ENCODE results near the gene KCNJ2.

DNA sequence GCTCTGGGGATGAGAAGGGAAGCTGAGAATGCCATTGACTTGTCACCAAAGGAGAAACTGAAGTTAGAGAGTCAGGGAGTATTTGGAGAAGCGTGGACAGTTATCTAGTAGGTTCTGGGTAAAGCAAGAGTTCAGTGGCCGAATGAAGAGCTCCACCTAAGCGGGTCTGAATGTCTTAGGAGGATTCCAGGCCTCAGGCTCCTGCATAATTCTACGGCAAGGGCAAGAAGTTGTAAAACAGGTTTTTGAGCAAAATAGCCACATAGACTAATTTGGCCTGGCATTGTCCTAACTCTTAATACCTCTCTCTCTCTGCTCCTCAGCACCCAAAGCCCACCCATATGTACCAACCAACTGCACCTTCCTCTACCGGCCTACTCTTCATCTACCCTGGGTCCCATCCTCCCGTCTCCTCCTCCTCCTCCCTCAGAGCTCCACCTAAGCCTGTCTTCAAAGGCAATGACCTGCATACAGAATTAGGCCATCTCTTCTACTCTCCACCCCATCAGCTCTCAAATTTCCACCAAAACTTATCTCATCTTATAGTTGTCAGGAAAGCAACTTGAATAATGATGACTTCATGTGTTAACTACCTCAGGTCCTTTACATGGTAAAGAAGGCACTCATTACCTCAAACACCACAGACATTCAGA is 42.0 kb upstream of the KCNJ2 start:
- no peak for TF ChIP-seq POLR2A (IDR thresholded peaks at IDR 0.05)
- TF ChIP-seq, protein P1, sequence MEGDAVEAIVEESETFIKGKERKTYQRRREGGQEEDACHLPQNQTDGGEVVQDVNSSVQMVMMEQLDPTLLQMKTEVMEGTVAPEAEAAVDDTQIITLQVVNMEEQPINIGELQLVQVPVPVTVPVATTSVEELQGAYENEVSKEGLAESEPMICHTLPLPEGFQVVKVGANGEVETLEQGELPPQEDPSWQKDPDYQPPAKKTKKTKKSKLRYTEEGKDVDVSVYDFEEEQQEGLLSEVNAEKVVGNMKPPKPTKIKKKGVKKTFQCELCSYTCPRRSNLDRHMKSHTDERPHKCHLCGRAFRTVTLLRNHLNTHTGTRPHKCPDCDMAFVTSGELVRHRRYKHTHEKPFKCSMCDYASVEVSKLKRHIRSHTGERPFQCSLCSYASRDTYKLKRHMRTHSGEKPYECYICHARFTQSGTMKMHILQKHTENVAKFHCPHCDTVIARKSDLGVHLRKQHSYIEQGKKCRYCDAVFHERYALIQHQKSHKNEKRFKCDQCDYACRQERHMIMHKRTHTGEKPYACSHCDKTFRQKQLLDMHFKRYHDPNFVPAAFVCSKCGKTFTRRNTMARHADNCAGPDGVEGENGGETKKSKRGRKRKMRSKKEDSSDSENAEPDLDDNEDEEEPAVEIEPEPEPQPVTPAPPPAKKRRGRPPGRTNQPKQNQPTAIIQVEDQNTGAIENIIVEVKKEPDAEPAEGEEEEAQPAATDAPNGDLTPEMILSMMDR (IDR thresholded peaks at IDR 0.05 in 4 of 5, conservative IDR thresholded peaks at IDR 0.05 in 1 of 5): no peak

Data from gastrocnemius medialis (tissue), 4 donors.